Measurements from ENCODE around the gene AUNIP. TPM values are rescaled to one million over a fixed set of nuclear protein-coding genes. Genes with fewer than 3 reads are reported as not detected.

AUNIP gene
- total RNA-seq, 1 donor from 2014 or later: 1.9 TPM

DNA sequence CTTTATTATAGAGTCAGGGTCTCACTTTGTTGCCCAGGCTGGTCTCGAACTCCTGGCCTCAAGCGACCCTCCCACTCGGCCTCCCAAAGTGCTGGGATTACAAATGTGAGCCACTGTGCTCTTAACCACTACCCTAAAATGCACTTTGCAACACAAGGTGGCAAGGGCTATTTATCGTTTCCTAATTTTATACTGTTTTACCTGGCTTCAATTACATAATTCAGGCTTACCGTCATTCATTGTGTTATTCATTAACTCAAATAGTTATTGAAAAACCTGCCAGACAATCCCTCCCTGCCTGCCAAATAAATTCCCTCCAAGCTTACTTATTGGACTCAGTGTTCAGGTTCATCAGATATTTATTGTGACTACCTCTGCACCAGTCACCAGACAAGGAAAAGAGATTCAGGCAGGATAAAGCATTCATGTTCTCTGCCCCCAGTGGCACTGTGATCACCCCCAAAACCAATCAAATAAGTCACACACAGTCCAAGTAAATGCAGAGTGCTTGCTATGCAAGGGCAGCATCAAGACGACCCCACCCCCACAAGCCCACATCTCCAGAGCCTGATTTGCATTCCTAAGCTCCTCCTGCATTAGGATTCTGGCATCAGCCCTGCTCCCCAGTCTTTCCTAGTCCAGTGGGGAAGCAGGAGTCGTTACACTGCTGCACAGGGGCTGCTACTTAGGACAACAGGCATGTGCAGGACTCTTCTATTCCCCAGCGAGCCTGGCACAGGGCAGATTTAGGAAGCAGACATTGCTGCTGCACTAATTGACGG, 8.1 kb upstream of the AUNIP start:
- no peak for DNase-seq (ENCODE audit: extremely low spot score, unreplicated experiment)
- TF ChIP-seq, protein P1, sequence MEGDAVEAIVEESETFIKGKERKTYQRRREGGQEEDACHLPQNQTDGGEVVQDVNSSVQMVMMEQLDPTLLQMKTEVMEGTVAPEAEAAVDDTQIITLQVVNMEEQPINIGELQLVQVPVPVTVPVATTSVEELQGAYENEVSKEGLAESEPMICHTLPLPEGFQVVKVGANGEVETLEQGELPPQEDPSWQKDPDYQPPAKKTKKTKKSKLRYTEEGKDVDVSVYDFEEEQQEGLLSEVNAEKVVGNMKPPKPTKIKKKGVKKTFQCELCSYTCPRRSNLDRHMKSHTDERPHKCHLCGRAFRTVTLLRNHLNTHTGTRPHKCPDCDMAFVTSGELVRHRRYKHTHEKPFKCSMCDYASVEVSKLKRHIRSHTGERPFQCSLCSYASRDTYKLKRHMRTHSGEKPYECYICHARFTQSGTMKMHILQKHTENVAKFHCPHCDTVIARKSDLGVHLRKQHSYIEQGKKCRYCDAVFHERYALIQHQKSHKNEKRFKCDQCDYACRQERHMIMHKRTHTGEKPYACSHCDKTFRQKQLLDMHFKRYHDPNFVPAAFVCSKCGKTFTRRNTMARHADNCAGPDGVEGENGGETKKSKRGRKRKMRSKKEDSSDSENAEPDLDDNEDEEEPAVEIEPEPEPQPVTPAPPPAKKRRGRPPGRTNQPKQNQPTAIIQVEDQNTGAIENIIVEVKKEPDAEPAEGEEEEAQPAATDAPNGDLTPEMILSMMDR (IDR thresholded peaks at IDR 0.05): no peak
- H3K4me3 Mint-ChIP-seq (ENCODE audit: unreplicated experiment): no peak overlapping the region
- no peaks in the 10 kb centered on the region for H3K9me3 Mint-ChIP-seq (ENCODE audit: unreplicated experiment)
- H3K4me1 Mint-ChIP-seq (ENCODE audit: unreplicated experiment): peaks cover 1% of the 10 kb centered on the region
- no peak overlapping the region for H3K27ac Mint-ChIP-seq (ENCODE audit: unreplicated experiment)
- no peaks in the 10 kb centered on the region for H3K27me3 Mint-ChIP-seq (ENCODE audit: unreplicated experiment)
- peaks cover 11% of the 10 kb centered on the region for H3K36me3 Mint-ChIP-seq (ENCODE audit: unreplicated experiment)

GRCh38 chr1:25866288-25866687, 7.0 kb upstream of the AUNIP start:
- TF ChIP-seq, protein P1 (IDR thresholded peaks at IDR 0.05): no peak
- H3K27ac Mint-ChIP-seq (ENCODE audit: unreplicated experiment): no peak overlapping the region
- peaks cover 11% of the 10 kb centered on the region for H3K36me3 Mint-ChIP-seq (ENCODE audit: unreplicated experiment)
- no peaks in the 10 kb centered on the region for H3K9me3 Mint-ChIP-seq (ENCODE audit: unreplicated experiment)
- H3K4me3 Mint-ChIP-seq (ENCODE audit: unreplicated experiment): no peak overlapping the region
- peaks cover 7% of the 10 kb centered on the region for H3K4me1 Mint-ChIP-seq (ENCODE audit: unreplicated experiment)
- no peak for DNase-seq (ENCODE audit: extremely low spot score, unreplicated experiment)
- H3K27me3 Mint-ChIP-seq (ENCODE audit: unreplicated experiment): no peaks in the 10 kb centered on the region

GRCh38 chr1:25864434-25864833, 5.2 kb upstream of the AUNIP start:
- no peak overlapping the region for H3K27ac Mint-ChIP-seq (ENCODE audit: unreplicated experiment)
- no peaks in the 10 kb centered on the region for H3K9me3 Mint-ChIP-seq (ENCODE audit: unreplicated experiment)

DNA sequence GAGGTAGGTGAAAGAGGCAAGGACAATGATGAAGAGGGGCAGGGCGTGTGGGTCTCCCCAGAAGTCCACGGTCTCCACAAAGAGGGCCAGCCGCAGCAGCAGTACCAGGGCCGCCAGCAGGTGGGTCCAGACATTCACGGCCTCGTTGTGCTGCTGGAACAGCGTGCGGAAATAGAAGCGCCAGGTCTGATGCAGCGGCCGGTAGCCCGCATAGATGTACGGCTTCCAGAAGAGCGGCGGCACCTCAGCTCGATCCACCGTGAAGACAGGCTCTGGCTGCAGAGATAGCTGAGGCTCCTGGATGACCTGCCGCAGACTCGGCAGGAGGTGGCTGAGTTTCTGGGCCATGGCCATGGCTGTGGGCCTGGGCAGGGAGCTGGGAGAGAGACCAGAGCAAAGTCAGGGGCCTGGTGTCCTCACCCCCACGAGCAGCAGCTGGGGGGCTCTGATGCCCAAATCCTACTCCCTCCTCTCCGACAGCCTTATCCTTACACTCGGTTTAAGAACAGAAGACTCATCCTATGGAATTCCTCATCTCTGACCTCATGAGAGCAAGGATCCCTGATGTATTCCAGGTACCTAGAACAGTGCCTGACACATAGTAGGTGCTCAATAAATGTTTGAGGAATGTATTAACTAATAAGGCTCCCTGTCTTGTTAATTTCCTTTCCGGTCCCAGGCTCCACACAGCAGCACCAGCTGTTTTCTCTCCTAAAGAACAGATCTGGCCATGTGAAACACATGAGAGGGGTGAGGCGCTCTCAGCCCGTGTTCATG, 4.4 kb upstream of the AUNIP start:
- TF ChIP-seq, protein P1 (IDR thresholded peaks at IDR 0.05): no peak
- Mint-ChIP-seq H3K27ac (ENCODE audit: unreplicated experiment) (no peak overlapping the region), H3K4me3 (ENCODE audit: unreplicated experiment) (no peak overlapping the region), H3K36me3 (ENCODE audit: unreplicated experiment) (peaks cover 8% of the 10 kb centered on the region), H3K9me3 (ENCODE audit: unreplicated experiment) (no peaks in the 10 kb centered on the region), H3K27me3 (ENCODE audit: unreplicated experiment) (no peaks in the 10 kb centered on the region), H3K4me1 (ENCODE audit: unreplicated experiment) (peaks cover 22% of the 10 kb centered on the region)
- DNase-seq (ENCODE audit: extremely low spot score, unreplicated experiment): no peak

More at GRCh38 chr1:25864434-25864833, 5.2 kb upstream of the AUNIP start:
- peaks cover 8% of the 10 kb centered on the region for H3K36me3 Mint-ChIP-seq (ENCODE audit: unreplicated experiment)
- H3K4me3 Mint-ChIP-seq (ENCODE audit: unreplicated experiment): no peak overlapping the region
- DNase-seq (ENCODE audit: extremely low spot score, unreplicated experiment): no peak
- no peaks in the 10 kb centered on the region for H3K27me3 Mint-ChIP-seq (ENCODE audit: unreplicated experiment)
- H3K4me1 Mint-ChIP-seq (ENCODE audit: unreplicated experiment): peaks cover 17% of the 10 kb centered on the region
- TF ChIP-seq, protein P1 (IDR thresholded peaks at IDR 0.05): no peak
